Stomach (tissue), 9 donors: ENCODE measurements around the gene CCDC88C. TPM values are rescaled to one million over a fixed set of nuclear protein-coding genes. Genes with fewer than 3 reads are reported as not detected.
A peak's percentile ranks its signal among the peaks of the same experiment; 100 is the strongest.

Experiments used
- DNase-seq, 2 donors: peaks; one replicate each; pipeline versions ENCODE4 v3.0.0 to v3.0.0-alpha.2; 2013 to 2019
- H3K27ac ChIP-seq, 5 donors: fragments of 200-600 bp in 4 of 5; sonication (generic) in 4 of 5; one replicate each; pipeline ENCODE4 v1.5.1; 2013 to 2019; ENCODE audit warnings: mild to moderate bottlenecking in 1 of 5, moderate library complexity in 1 of 5
- H3K27me3 ChIP-seq, 3 donors: fragments of 200-600 bp; sonication (generic); one replicate each; pipeline ENCODE4 v1.5.1; 2017 to 2019; ENCODE audit warnings: mixed run types in 1 of 3
- H3K36me3 ChIP-seq, 4 donors: fragments of 200-600 bp; sonication (generic); 1 replicate in 3 of 4; 2 replicates in 1 of 4; pipeline ENCODE4 v1.5.1; 2016 to 2019
- H3K4me1 ChIP-seq, 4 donors: fragments of 200-600 bp; sonication (generic); one replicate each; pipeline ENCODE4 v1.5.1; 2016 to 2019
- H3K4me3 ChIP-seq, 4 donors: fragments of 200-600 bp; sonication (generic) in 3 of 4; one replicate each; pipeline ENCODE4 v1.5.1; 2016 to 2019; ENCODE audit warnings: mild to moderate bottlenecking in 1 of 4
- H3K9me3 ChIP-seq, 4 donors: fragments of 200-600 bp; sonication (generic); one replicate each; pipeline ENCODE4 v1.5.1; 2016 to 2019
- EP300 ChIP-seq: sonication (generic); formaldehyde crosslinking; IDR thresholded peaks from one replicate; pipeline ENCODE4 v1.6.1; 2017; ENCODE audit warnings: antibody characterized with exemption
- POLR2A ChIP-seq, 4 donors: fragments of 450-650 bp; IDR thresholded peaks; one replicate each; pipeline ENCODE4 v1.6.1; 2016; ENCODE audit warnings: antibody characterized with exemption in 4 of 4, control low read depth in 2 of 4, mild to moderate bottlenecking in 1 of 4, moderate library complexity in 1 of 4
- POLR2AphosphoS5 ChIP-seq, 3 donors: sonication (generic); formaldehyde crosslinking; IDR thresholded peaks; one replicate each; pipeline ENCODE4 v1.6.1; 2016; ENCODE audit warnings: antibody characterized with exemption in 3 of 3
- WGBS, 5 donors: extraction: QIAGEN DNeasy Blood & Tissue Kit in 3 of 5; methylation state at CpG; one replicate each; pipeline versions ENCODE4 v1.1.5 to v1.1.7; 2013 to 2018; 5-methylcytosine and 5-hydroxymethylcytosine counted together
- intact Hi-C: fragments of 100-400 bp; cut with DNase I; formaldehyde crosslinking; loops from one replicate; pipeline ENCODE4 v1.15.1; 2023; ENCODE audit warnings: low total_unique reads
- polyA plus RNA-seq, 3 donors: library from polyadenylated mRNA; stranded (reverse); fragments of 200-250 nt; gene quantifications; one replicate each; pipeline ENCODE4 v1.2.3, GENCODE V29; 2013
- total RNA-seq, 5 donors: library from RNA; depleted of rRNA; stranded (reverse); fragments of >200 nt; gene quantifications; one replicate each; pipeline versions ENCODE4 v1.1.0 to v1.2.3, GENCODE V29; 2014 to 2016
- TF ChIP-seq, protein P1 (sequence below), 7 experiments: fragments of 450-650 bp in 4 of 7; fragments of 200-600 bp in 3 of 7; sonication (generic) in 3 of 7; IDR thresholded peaks; one replicate each; pipeline ENCODE4 v1.5.1; 2016 to 2019; ENCODE audit warnings: antibody characterized with exemption in 7 of 7, control low read depth in 2 of 7, mild to moderate bottlenecking in 1 of 7
- donor health status: healthy with polysubstance abuse.
- donor health status: Bipolar disorder and iron deficiency.
- donor health status: healthy.

Gene CCDC88C
- total and polyA plus RNA-seq, 8 donors: 10.5 to 66.9 (median 22.3) TPM

- Histone ChIP-seq H3K27ac (no peak overlapping the region), H3K4me3 (no peak overlapping the region), H3K4me1 (peaks cover 39 to 77% (median 48%) of the 10 kb centered on the region in 4 donors), H3K9me3 (no peaks in the 10 kb centered on the region), H3K27me3 (no peaks in the 10 kb centered on the region), H3K36me3 (peaks cover 0 to 24% (median 12%) of the 10 kb centered on the region in 4 donors)
- no peak for TF ChIP-seq EP300
- TF ChIP-seq, protein P1, sequence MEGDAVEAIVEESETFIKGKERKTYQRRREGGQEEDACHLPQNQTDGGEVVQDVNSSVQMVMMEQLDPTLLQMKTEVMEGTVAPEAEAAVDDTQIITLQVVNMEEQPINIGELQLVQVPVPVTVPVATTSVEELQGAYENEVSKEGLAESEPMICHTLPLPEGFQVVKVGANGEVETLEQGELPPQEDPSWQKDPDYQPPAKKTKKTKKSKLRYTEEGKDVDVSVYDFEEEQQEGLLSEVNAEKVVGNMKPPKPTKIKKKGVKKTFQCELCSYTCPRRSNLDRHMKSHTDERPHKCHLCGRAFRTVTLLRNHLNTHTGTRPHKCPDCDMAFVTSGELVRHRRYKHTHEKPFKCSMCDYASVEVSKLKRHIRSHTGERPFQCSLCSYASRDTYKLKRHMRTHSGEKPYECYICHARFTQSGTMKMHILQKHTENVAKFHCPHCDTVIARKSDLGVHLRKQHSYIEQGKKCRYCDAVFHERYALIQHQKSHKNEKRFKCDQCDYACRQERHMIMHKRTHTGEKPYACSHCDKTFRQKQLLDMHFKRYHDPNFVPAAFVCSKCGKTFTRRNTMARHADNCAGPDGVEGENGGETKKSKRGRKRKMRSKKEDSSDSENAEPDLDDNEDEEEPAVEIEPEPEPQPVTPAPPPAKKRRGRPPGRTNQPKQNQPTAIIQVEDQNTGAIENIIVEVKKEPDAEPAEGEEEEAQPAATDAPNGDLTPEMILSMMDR (IDR thresholded peaks at IDR 0.05): no peak
- no peak for TF ChIP-seq POLR2A (IDR thresholded peaks at IDR 0.05)
- TF ChIP-seq POLR2AphosphoS5 (IDR thresholded peaks at IDR 0.05): no peak
- no peak for DNase-seq
- intact Hi-C loops: no loop called here
- 87 to 95% (median 90%) methylated on average over 9 to 10 of the region's 10 CpGs for WGBS, 5 donors
These were observed 89.8 kb downstream of the CCDC88C start for GRCh38 chr14:91327661-91328312.

DNA sequence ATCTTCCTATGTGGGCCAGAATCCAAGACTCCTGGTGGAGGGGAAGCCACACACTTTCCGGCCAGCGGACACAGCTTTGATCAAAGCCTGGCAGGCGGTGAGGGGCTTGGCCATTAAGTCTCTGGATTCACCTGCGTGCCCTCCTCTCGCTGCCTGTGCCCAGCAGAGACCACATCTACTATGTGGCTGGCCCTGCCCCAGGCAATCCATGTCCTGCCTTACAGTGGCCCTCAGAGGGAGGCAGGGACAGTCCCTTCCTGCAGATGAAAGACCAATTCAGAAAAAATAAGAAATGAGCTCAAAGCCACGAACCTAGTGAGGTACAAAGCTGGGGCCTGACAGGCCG, 90.4 kb downstream of the CCDC88C start:
- Histone ChIP-seq H3K27me3 (no peaks in the 10 kb centered on the region), H3K4me1 (peaks cover 33 to 72% (median 43%) of the 10 kb centered on the region in 4 donors)

DNA sequence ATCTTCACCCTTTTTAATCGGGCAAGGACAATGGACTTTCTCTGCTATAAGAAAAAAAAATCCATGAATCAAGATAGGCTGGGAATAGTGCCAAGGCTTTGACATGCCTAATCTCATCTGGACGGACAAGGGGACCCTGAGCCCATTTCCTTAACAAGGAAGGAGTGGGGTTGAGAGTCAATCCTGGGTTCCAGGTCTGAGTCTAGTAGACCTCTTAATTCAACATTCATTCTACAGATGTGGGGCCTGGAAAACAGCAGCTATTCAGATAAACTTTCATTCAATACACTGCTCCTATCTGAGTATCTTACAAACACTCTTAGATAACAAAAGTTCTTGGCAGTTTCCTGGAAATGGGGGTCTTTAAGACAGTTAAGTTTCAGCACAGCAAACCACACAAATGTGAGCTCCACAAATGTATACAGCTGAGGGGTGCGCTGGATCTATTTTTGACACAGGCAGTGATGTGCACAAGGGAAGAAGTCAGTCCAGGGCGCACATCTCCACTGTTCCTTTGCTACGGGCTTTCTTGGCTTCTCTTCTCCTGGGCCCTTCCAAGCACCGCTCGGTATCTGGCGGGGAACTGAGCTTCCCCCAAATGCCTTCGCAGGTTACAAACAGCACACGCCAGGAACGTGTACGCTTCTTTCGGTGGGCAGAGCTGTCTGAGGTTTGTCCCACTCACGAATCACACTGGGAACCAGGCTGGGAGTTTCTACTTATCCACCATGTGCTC, 90.9 kb downstream of the CCDC88C start:
- H3K27me3 ChIP-seq: no peaks in the 10 kb centered on the region
- H3K36me3 ChIP-seq: peaks cover 0 to 31% (median 16%) of the 10 kb centered on the region in 4 donors
- peak overlapping the region in 1 of 5 donors; percentile 46 for H3K27ac ChIP-seq
- WGBS, 5 donors: 54 to 66% (median 64%) methylated on average over 14 of the region's 14 CpGs
- H3K4me3 ChIP-seq: no peak overlapping the region
- intact Hi-C loops: no loop called here
- no peaks in the 10 kb centered on the region for H3K9me3 ChIP-seq
- H3K4me1 ChIP-seq: peaks cover 28 to 66% (median 38%) of the 10 kb centered on the region in 4 donors
- peak in 1 of 2 donors; percentile 50 for DNase-seq
- no peak for TF ChIP-seq POLR2AphosphoS5 (IDR thresholded peaks at IDR 0.05)
- TF ChIP-seq EP300: no peak
- TF ChIP-seq, protein P1 (IDR thresholded peaks at IDR 0.05): no peak
- TF ChIP-seq POLR2A (IDR thresholded peaks at IDR 0.05): no peak

More for the DNA sequence above, 90.4 kb downstream of the CCDC88C start:
- intact Hi-C loops: no loop called here
- WGBS, 5 donors: 64 to 85% (median 80%) methylated on average over 4 to 7 of the region's 7 CpGs
- H3K27ac ChIP-seq: peak overlapping the region in 1 of 5 donors; percentile 46
- peak in 1 of 2 donors; percentile 58 for DNase-seq
- H3K9me3 ChIP-seq: no peaks in the 10 kb centered on the region
- H3K4me3 ChIP-seq: no peak overlapping the region
- H3K36me3 ChIP-seq: peaks cover 0 to 26% (median 13%) of the 10 kb centered on the region in 4 donors
- TF ChIP-seq POLR2A (IDR thresholded peaks at IDR 0.05) (no peak), POLR2AphosphoS5 (IDR thresholded peaks at IDR 0.05) (no peak), EP300 (no peak)
- TF ChIP-seq, protein P1 (IDR thresholded peaks at IDR 0.05): no peak

- H3K36me3 ChIP-seq: peaks cover 0 to 42% (median 34%) of the 10 kb centered on the region in 4 donors
These were observed 92.7 kb downstream of the CCDC88C start for GRCh38 chr14:91324606-91325575.

More at GRCh38 chr14:91324606-91325575, 92.7 kb downstream of the CCDC88C start:
- no peak for TF ChIP-seq EP300
- no peak for TF ChIP-seq POLR2A (IDR thresholded peaks at IDR 0.05)
- TF ChIP-seq, protein P1 (IDR thresholded peaks at IDR 0.05): no peak
- TF ChIP-seq POLR2AphosphoS5 (IDR thresholded peaks at IDR 0.05): no peak
- WGBS, 5 donors: 77 to 87% (median 81%) methylated on average over 19 to 20 of the region's 20 CpGs
- Histone ChIP-seq H3K4me3 (no peak overlapping the region), H3K9me3 (no peaks in the 10 kb centered on the region), H3K27me3 (no peaks in the 10 kb centered on the region), H3K4me1 (peaks cover 21 to 48% (median 28%) of the 10 kb centered on the region in 4 donors), H3K27ac (peak overlapping the region; percentile 53 to 80 (median 61))
- intact Hi-C loops: loop anchor here (5.0 kb wide), 1 partner anchor 97 kb away; no protein-coding TSS in a partner anchor
- DNase-seq: no peak
